HPDE6-E6E7 (cell line): ENCODE measurements around the gene ATF7IP.
A peak's percentile ranks its signal among the peaks of the same experiment; 100 is the strongest.

ENCODE experiments used
- DNase-seq: peaks from one replicate; pipeline ENCODE4 v3.0.0; 2011; ENCODE audit warnings: missing footprints; ENCODE audit errors: extremely low spot score

ATF7IP gene

GRCh38 chr12:14482886-14483285 lies 117.4 kb downstream of the ATF7IP start:
- peak; percentile 5 for DNase-seq

- DNase-seq: no peak
These were observed 129.8 kb downstream of the ATF7IP start for GRCh38 chr12:14495326-14495725.

DNA sequence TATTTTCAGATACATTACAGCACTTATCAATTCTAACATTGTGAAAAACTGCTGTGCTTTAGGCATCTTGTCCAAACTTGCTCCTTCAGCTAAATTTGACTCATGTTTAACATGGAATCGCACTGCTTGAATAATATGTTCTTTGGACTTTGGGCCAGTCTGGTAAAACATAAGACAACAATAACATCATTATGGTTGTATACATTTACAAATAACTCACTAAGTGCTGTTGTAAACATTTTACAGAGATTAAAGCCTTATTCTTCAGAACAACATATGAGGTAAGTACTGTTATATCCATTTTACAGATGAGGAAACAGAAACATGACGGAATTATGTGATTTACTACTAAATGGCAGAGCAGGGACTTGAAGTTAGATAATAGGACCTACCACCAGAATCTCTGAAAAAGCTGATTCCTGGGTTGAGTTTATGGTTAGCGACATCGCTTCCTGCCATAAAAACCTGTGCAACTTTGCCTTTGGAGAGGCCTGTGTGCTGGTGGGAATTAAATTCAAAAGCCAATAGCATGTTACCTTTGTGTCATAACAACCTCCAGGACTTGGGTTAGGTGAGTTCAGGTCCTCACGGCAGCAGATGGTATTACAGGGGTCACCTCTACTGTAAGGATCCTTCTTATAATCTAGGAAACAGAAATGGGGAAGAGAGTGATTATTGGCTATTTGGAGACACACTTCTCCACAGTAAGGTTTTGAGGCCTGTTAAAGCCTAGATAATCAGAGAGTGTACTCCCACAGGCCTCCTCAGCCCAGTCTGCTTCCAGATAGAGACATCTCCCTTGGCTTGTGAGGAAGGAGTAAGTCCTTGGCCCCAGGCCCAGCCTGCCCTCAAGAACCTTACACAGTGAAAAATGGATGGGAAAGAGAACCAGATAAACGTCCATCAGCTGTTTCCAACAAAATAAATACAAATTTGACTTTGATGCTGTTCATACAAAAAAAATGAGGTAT lies 140.4 kb downstream of the ATF7IP start:
- DNase-seq: no peak

DNA sequence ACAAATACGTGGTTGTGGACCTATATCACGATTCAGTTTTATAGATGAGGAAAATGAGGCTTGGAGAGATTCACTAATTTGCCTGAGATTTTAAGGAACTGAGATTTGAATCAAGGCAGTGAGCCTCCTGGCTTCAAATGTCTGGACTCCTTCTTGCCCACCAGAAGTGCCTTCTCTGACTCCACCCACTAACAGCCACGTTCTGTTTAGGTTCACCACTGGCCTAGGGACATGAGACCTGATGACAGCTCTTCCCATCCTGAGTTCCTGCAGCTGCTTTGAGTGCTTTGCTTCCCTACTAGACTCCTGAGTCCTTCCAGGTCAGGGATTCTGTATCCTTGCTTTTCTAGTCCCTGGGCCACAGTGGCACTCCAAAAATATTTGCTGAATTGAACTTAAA lies 145.1 kb downstream of the ATF7IP start:
- DNase-seq: no peak

- DNase-seq: peak; percentile 79
These were observed 148.8 kb downstream of the ATF7IP start for GRCh38 chr12:14514154-14514842.

DNA sequence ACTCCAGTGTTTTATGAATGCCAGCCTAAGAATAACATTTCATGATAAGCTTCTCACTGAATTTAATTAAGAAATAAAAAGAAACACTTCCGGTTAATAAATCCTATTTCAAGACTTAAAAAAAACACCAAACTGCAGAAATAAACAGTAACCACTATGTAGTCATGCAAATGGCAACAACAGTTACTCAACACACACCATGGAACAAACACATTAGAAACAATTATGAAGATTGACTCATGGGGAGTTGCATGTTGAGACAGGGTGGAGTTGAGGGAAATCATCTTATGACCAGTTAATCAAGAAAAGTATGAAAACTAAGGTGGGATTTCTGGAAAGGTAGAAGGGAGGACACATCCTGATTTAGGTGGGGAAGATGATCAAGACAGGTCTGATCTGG lies 149.5 kb downstream of the ATF7IP start:
- DNase-seq: peak; percentile 62

DNA sequence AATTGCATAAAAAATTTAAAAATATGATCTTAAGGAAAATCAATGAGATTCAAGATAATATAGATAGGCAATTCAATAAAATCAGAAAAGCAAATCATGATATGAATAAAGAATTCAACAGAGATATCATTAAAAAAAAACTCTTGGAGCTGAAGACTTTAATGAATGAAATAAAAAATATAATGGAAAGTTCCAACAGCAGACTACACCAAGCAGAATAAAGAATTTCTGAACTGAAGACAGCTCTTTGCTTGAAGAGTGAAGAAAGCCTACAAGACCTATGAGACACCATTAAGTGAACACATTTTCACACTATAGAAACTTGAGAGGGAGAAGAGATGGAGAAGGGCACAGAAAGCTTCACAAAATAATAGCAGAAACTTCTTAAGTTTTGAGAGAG lies 156.3 kb downstream of the ATF7IP start:
- no peak for DNase-seq

- no peak for DNase-seq
These were observed 160.5 kb downstream of the ATF7IP start for GRCh38 chr12:14525964-14526363.

GRCh38 chr12:14532152-14532551 lies 166.7 kb downstream of the ATF7IP start:
- no peak for DNase-seq

DNA sequence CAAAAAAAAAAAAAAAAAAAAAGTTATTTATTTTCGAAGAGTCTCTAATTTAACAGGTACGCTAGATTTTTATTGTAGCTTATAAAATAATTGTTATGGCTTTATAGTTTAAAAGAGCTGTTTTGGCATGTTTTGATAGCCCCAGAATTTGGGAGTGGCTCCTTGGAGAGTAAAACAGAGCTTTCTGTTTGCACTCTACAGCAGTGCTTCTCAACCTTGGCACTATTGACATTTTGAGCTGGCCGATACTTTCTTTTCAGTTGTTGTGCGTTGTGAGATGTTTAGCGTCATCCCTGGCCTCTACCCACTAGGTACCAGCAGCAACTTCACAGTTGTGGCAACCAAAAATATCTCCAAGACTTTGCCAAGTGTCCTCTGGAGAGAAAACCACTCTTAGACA lies 171.6 kb downstream of the ATF7IP start:
- DNase-seq: no peak

DNA sequence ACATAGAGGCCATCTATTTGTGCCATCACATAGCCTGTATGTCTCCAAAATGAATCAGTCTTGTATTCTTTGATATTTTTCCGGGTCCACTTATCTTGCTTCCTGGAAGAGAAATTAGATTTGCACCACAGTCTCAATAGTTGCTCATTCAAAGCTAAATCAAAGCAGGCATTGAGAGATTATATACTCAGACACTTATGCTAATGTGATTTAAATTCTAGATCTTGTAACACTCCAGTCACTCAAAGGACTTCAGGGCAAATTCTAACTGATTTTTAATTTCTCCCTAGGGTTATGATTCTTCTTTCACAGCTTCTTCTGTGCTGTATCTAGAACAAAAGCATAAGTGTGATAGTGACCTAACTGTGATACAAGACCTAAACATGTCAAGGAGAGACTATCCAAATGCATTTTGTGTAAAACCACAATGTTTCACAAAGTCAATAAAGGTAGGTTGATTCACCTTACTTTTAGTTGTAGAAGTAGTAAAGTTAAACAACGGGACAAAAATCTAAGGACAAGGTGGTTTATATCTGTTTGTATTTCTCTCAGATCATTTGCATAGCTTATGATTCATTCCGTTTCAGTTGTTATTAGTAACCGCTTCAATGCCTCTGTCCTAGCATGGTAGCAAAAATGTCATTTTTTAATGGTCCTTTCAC lies 175.4 kb downstream of the ATF7IP start:
- DNase-seq: no peak

DNA sequence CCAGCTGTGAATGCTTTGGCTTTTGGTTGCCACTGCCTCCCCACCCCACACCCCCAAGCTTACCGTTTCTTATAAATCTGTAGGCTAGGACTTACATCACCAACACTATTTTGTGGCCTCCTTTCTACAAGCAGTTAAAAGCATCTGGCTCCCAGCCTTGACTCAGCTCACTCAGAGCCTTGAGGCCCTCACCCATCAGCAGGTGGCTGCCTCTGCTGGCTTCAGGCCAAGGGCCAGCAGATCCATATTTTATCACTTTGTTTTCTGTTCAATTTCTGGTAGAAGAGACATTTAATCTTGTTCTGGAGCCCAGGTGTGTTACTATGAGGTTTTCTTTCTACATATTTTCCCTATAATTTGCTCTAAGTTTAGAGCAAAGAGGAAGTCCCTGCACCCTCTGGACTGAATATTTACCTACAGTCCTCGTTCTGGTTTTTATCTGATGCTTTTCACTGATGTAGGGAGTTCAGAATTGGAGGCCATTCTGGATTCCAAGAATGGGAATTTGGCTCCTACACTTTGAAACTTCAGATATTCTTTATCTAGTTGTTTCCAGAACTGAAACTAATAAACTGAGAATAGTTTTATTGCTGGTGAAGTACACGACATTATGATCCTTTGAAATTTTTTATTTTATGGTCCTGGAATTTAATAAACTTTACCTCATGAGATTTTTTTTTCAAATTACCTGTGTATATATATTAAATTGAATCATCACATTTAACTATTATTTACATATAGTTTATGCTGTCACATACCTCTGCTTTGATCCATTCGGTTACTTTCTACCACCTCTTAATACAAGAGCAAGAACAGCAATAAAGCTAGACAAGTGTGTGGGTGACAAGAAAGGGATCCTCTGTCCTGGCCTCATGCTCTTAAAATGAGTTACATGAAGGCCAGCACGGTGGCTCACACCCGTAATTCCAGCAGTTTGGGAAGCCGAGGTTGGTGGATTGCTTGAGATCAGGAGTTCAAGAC lies 180.0 kb downstream of the ATF7IP start:
- DNase-seq: no peak

- DNase-seq: no peak
These were observed 182.1 kb downstream of the ATF7IP start for GRCh38 chr12:14547571-14547970.

GRCh38 chr12:14548609-14549008 lies 183.1 kb downstream of the ATF7IP start:
- no peak for DNase-seq
